Activated CD8-positive, alpha-beta memory T cell treated with anti-CD3 and anti-CD28 coated beads for 24 hours (primary cell): ENCODE data around the gene EEF2KMT.

Experiments
- DNase-seq: peaks from one replicate; pipeline ENCODE4 v3.0.0-alpha.2; 2020

The EEF2KMT gene

GRCh38 chr16:5035909-5036227, 61.7 kb downstream of the EEF2KMT start:
- no peak for DNase-seq
